HepG2 (cell line): ENCODE results near the gene SKIC2. TPM values are rescaled to one million over a fixed set of nuclear protein-coding genes. Genes with fewer than 3 reads are reported as not detected.

Experiments
- CSRNP1 ChIP-seq: sonication (generic); formaldehyde crosslinking; IDR thresholded peaks from 2 replicates; pipeline ENCODE4 v1.8.1; 2023; ENCODE audit warnings: mild to moderate bottlenecking, missing genetic modification reagents
- GRHL1 ChIP-seq: sonication (generic); formaldehyde crosslinking; conservative IDR thresholded peaks from 2 replicates; pipeline ENCODE4 v1.8.0; 2022; ENCODE audit warnings: missing genetic modification reagents
- HIC2 ChIP-seq: sonication (generic); formaldehyde crosslinking; IDR thresholded peaks from 2 replicates; pipeline ENCODE4 v1.9.0; 2022; ENCODE audit warnings: low read depth, missing genetic modification reagents
- IKZF1 ChIP-seq: fragments of 450-650 bp; IDR thresholded peaks from 2 replicates; pipeline ENCODE4 v1.7.1; 2016
- KDM5A ChIP-seq: fragments of 200-600 bp; sonication (generic); IDR thresholded peaks from 2 replicates; pipeline ENCODE4 v1.7.0; 2018; ENCODE audit warnings: antibody characterized with exemption, mild to moderate bottlenecking, low read length, borderline replicate concordance
- SYNCRIP ChIP-seq: fragments of 200-400 bp; formaldehyde crosslinking; IDR thresholded peaks from 2 replicates; pipeline ENCODE4 v1.6.1; 2018; ENCODE audit warnings: mild to moderate bottlenecking, low read depth, low read length; ENCODE audit not compliant: insufficient read depth
- TEAD2 ChIP-seq: sonication (generic); formaldehyde crosslinking; IDR thresholded peaks from 2 replicates; pipeline ENCODE4 v1.9.0; 2021; ENCODE audit warnings: missing genetic modification reagents
- ZBTB1 ChIP-seq: sonication (generic); formaldehyde crosslinking; IDR thresholded peaks from 2 replicates; pipeline ENCODE4 v1.4.0; 2020; ENCODE audit warnings: missing genetic modification reagents, borderline replicate concordance
- ZBTB40 ChIP-seq, 2 experiments: fragments of 450-650 bp in 1 of 2; sonication (generic) in 1 of 2; formaldehyde crosslinking in 1 of 2; IDR thresholded peaks; 2 replicates each; pipeline versions ENCODE4 v1.6.1 to v1.8.0; 2016 to 2022; ENCODE audit warnings: antibody characterized with exemption in 1 of 2, mild to moderate bottlenecking in 1 of 2, missing genetic modification reagents in 1 of 2
- ZNF263 ChIP-seq: sonication (generic); formaldehyde crosslinking; IDR thresholded peaks from 2 replicates; pipeline ENCODE4 v1.4.0; 2020; ENCODE audit warnings: missing genetic modification reagents
- ZNF749 ChIP-seq: sonication (generic); formaldehyde crosslinking; IDR thresholded peaks from 2 replicates; pipeline ENCODE4 v1.8.0; 2022; ENCODE audit warnings: mild to moderate bottlenecking, missing genetic modification reagents, moderate library complexity, borderline replicate concordance
- ZSCAN9 ChIP-seq: IDR thresholded peaks from 2 replicates; pipeline ENCODE4 v1.6.1; 2016; ENCODE audit warnings: borderline replicate concordance
- polyA plus RNA-seq, 8 experiments: library from polyadenylated mRNA; depleted of rRNA in 3 of 8; stranded (reverse) in 7 of 8; unstranded in 1 of 8; fragments of >200 nt; fragmentation: Illumina TruSeq in 4 of 8; extraction: Trizol in 4 of 8; gene quantifications; 2 replicates each; pipeline versions ENCODE4 v1.2.1 to v1.2.3, GENCODE V29; 2011 to 2016; ENCODE audit warnings: low read depth in 4 of 8, missing spikeins in 1 of 8, mixed read lengths in 1 of 8; ENCODE audit not compliant: insufficient read depth in 1 of 8
- total RNA-seq, 5 experiments: library from RNA; depleted of rRNA; stranded (reverse); fragments of >200 nt; fragmentation: Illumina TruSeq; extraction: Trizol; gene quantifications; 2 replicates each; pipeline ENCODE4 v1.2.3, GENCODE V29; 2016; ENCODE audit warnings: low read depth in 1 of 5

The SKIC2 gene
- total and polyA plus RNA-seq, 2 of the 13 experiments (the other 11 are each of a cell fraction or from before 2014, with no cell fraction given), result 67.1 to 68.4 TPM

- TF ChIP-seq HIC2, result peak; percentile 38; the same call in 1 of the 2 replicates
- no peak for TF ChIP-seq IKZF1
- no peak for TF ChIP-seq GRHL1 (CRISPR knock-in tag)
- no peak for TF ChIP-seq ZBTB40 (IDR thresholded peaks at IDR 0.05)
- peak; percentile 91; the same call in 1 of the 2 replicates for TF ChIP-seq ZBTB40 (CRISPR knock-in tag; IDR thresholded peaks at IDR 0.05)
- peak; percentile 69; the same call in 1 of the 2 replicates for TF ChIP-seq ZNF263 (CRISPR knock-in tag)
- TF ChIP-seq TEAD2 (CRISPR knock-in tag), result no peak
- TF ChIP-seq ZSCAN9 (CRISPR knock-in tag), result peak; percentile 69; the same call in 1 of the 2 replicates
- no peak for TF ChIP-seq ZBTB1 (CRISPR knock-in tag)
- TF ChIP-seq KDM5A, result peak; percentile 64; the same call in 1 of the 2 replicates
- peak; percentile 51; the same call in 1 of the 2 replicates for TF ChIP-seq ZNF749 (CRISPR knock-in tag)
- peak; percentile 92; the same call in 1 of the 2 replicates for TF ChIP-seq CSRNP1 (CRISPR knock-in tag)
- TF ChIP-seq SYNCRIP, result no peak
Measured at GRCh38 chr6:31945507-31946369, 13.2 kb upstream of the SKIC2 start, which contains the start of gene CFB (continued).
